HG03135 (cell line): ENCODE measurements around the gene STRA8.
A peak's percentile ranks its signal among the peaks of the same experiment; 100 is the strongest.

Experiments used
- ATAC-seq: cut with Tn5 transposase; IDR thresholded peaks from one replicate; pipeline ENCODE4 v1.9.1; 2021; ENCODE audit warnings: mild to moderate bottlenecking, moderate library complexity; ENCODE audit not compliant: unreplicated experiment

STRA8 gene

GRCh38 chr7:135233570-135233969 is at the start of gene STRA8:
Gene STRA8, plus strand, starts transcription at chr7:135233838. Its CDS starts 6,687 bp downstream, at chr7:135240525.
- ATAC-seq, result no peak

- ATAC-seq, result no peak
Observed at GRCh38 chr7:135184254-135184841, 49.3 kb upstream of the STRA8 start.

- no peak for ATAC-seq
Observed at GRCh38 chr7:135185471-135186260, 48.0 kb upstream of the STRA8 start.

GRCh38 chr7:135186261-135186540 is 47.4 kb upstream of the STRA8 start:
- ATAC-seq, result no peak

- ATAC-seq, result peak; percentile 46
Observed at GRCh38 chr7:135186841-135187253, 46.8 kb upstream of the STRA8 start.

- peak; percentile 40 for ATAC-seq
Observed at GRCh38 chr7:135188298-135188984, 45.2 kb upstream of the STRA8 start.

- ATAC-seq, result no peak
Observed at GRCh38 chr7:135189221-135189662, 44.4 kb upstream of the STRA8 start.

GRCh38 chr7:135189961-135190360 is 43.7 kb upstream of the STRA8 start:
- no peak for ATAC-seq

GRCh38 chr7:135190703-135191102 is 42.9 kb upstream of the STRA8 start:
- ATAC-seq, result no peak

GRCh38 chr7:135192914-135193536 is 40.6 kb upstream of the STRA8 start:
- ATAC-seq, result no peak

GRCh38 chr7:135193615-135194081 is 40.0 kb upstream of the STRA8 start:
- ATAC-seq, result no peak

- ATAC-seq, result no peak
Observed at GRCh38 chr7:135194494-135195095, 39.0 kb upstream of the STRA8 start.

- ATAC-seq, result no peak
Observed at GRCh38 chr7:135195156-135195555, 38.5 kb upstream of the STRA8 start.

- no peak for ATAC-seq
Observed at GRCh38 chr7:135195968-135196629, 37.5 kb upstream of the STRA8 start.

GRCh38 chr7:135197343-135197742 is 36.3 kb upstream of the STRA8 start:
- no peak for ATAC-seq

GRCh38 chr7:135197906-135198655 is 35.6 kb upstream of the STRA8 start:
- no peak for ATAC-seq

GRCh38 chr7:135199439-135199838 is 34.2 kb upstream of the STRA8 start:
- no peak for ATAC-seq

- no peak for ATAC-seq
Observed at GRCh38 chr7:135200821-135201331, 32.8 kb upstream of the STRA8 start.

GRCh38 chr7:135201350-135201749 is 32.3 kb upstream of the STRA8 start:
- no peak for ATAC-seq

GRCh38 chr7:135204341-135204749 is 29.3 kb upstream of the STRA8 start:
- no peak for ATAC-seq
